HCT116 (cell line): ENCODE results near the gene ALKBH2. TPM values are rescaled to one million over a fixed set of nuclear protein-coding genes. Genes with fewer than 3 reads are reported as not detected.

Experiments used
- ATAC-seq: fragments of 200-7000 bp; cut with Tn5 transposase; 2 replicates; pipeline ENCODE4 v1.9.1; 2020; ENCODE audit warnings: mild to moderate bottlenecking, moderate library complexity
- BruUV-seq: library from RNA; stranded (reverse); fragments of 400-500 nt; replicated peaks from 2 replicates; lab custom pipeline; 2021; lab: Mats Ljungman, UMichigan
- CTCF ChIA-PET: fragments of 300-600 bp; sonication (Branson Sonifier 250); formaldehyde crosslinking; loops from one replicate; lab custom pipeline; 2021; ENCODE audit warnings: antibody characterized with exemption; lab: Charles Lee
- POLR2A ChIA-PET: fragments of 300-600, 350-600 bp; sonication (Branson Sonifier 250); formaldehyde crosslinking; loops from one replicate; lab custom pipeline; 2021; ENCODE audit warnings: antibody characterized with exemption; lab: Charles Lee
- RAD21 ChIA-PET, 2 experiments: fragments of 300-600 bp; sonication (Branson Sonifier 250); formaldehyde crosslinking; loops; one replicate each; lab custom pipeline; 2023; ENCODE audit warnings: low total read pairs in 2 of 2; ENCODE audit not compliant: uncharacterized antibody in 2 of 2, unreplicated experiment in 2 of 2, low non-redundant PET in 1 of 2; lab: Charles Lee
- DNase-seq: peaks from one replicate; pipeline ENCODE4 v3.0.0-alpha.2; 2010; ENCODE audit warnings: low read depth, low spot score
- H2AFZ ChIP-seq: fragments of 200-600 bp; shearing (Covaris generic), sonication (generic); 2 replicates; pipeline ENCODE4 v1.6.1; 2017; ENCODE audit warnings: low read depth, mixed run types, mixed read lengths, antibody characterized with exemption, low read length; ENCODE audit not compliant: poor library complexity, severe bottlenecking
- H3K27ac ChIP-seq: 2 replicates; pipeline ENCODE4 v1.5.1; 2012; ENCODE audit warnings: low read depth, low read length
- H3K27me3 ChIP-seq: fragments of 200-600 bp; sonication (generic); 2 replicates; pipeline ENCODE4 v1.6.1; 2016; ENCODE audit warnings: mixed run types, low read length, mixed read lengths; ENCODE audit not compliant: insufficient read depth
- H3K36me3 ChIP-seq, 2 experiments: fragments of 200-500 bp in 1 of 2; fragments of 200-600 bp in 1 of 2; sonication (Bioruptor generic) in 1 of 2; sonication (generic) in 1 of 2; 2 replicates each; pipeline versions ENCODE4 v1.5.1 to v1.6.1; 2014 to 2016; ENCODE audit warnings: low read length in 2 of 2, inconsistent platforms in 1 of 2, mixed read lengths in 1 of 2, mixed run types in 1 of 2; ENCODE audit not compliant: insufficient read depth in 2 of 2, control insufficient read depth in 1 of 2
- H3K4me1 ChIP-seq, 2 experiments: fragments of 200-600 bp in 1 of 2; sonication (generic) in 1 of 2; 2 replicates each; pipeline versions ENCODE4 v1.5.1 to v1.6.1; 2012 to 2017; ENCODE audit warnings: low read length in 2 of 2, inconsistent platforms in 1 of 2, mild to moderate bottlenecking in 1 of 2, mixed read lengths in 1 of 2, mixed run types in 1 of 2, moderate library complexity in 1 of 2; ENCODE audit not compliant: insufficient read depth in 2 of 2, control insufficient read depth in 1 of 2
- H3K4me2 ChIP-seq: fragments of 200-600 bp; sonication (generic); 2 replicates; pipeline ENCODE4 v1.6.1; 2017; ENCODE audit warnings: mixed run types, low read length, mixed read lengths
- H3K4me3 ChIP-seq, 2 experiments: fragments of 200-600 bp in 1 of 2; sonication (generic) in 1 of 2; replicated peaks in 1 of 2; 2 replicates each; pipeline ENCODE4 v1.5.1; 2011 to 2016; ENCODE audit warnings: low read length in 2 of 2, control low read depth in 1 of 2, low read depth in 1 of 2, mild to moderate bottlenecking in 1 of 2, mixed read lengths in 1 of 2, mixed run types in 1 of 2
- H3K79me2 ChIP-seq: fragments of 200-600 bp; sonication (generic); 2 replicates; pipeline ENCODE4 v1.6.1; 2017; ENCODE audit warnings: mild to moderate bottlenecking, mixed run types, low read length, moderate library complexity, mixed read lengths; ENCODE audit not compliant: insufficient read depth
- H3K9ac ChIP-seq: fragments of 200-600 bp; sonication (generic); 2 replicates; pipeline ENCODE4 v1.6.1; 2016; ENCODE audit warnings: low read length, mixed read lengths
- H3K9me2 ChIP-seq: fragments of 200-600 bp; sonication (generic), shearing (Covaris generic); 2 replicates; pipeline ENCODE4 v1.6.1; 2017; ENCODE audit warnings: mixed run types, mild to moderate bottlenecking, moderate library complexity; ENCODE audit not compliant: insufficient read depth
- H3K9me3 ChIP-seq, 2 experiments: fragments of 200-500 bp in 1 of 2; fragments of 200-600 bp in 1 of 2; sonication (Bioruptor generic) in 1 of 2; sonication (generic) in 1 of 2; 2 replicates each; pipeline ENCODE4 v1.6.1; 2014 to 2017; ENCODE audit warnings: low read length in 2 of 2, mixed read lengths in 2 of 2, inconsistent platforms in 1 of 2, low read depth in 1 of 2, mild to moderate bottlenecking in 1 of 2, mixed run types in 1 of 2, moderate library complexity in 1 of 2; ENCODE audit not compliant: control insufficient read depth in 1 of 2, insufficient read depth in 1 of 2
- H4K20me1 ChIP-seq: fragments of 200-600 bp; sonication (generic), shearing (Covaris generic); 2 replicates; pipeline ENCODE4 v1.6.1; 2017; ENCODE audit warnings: mixed run types, mild to moderate bottlenecking, moderate library complexity; ENCODE audit not compliant: insufficient read depth
- CBX3 ChIP-seq: IDR thresholded peaks from 2 replicates; pipeline ENCODE4 v1.6.1; 2012; ENCODE audit warnings: low read depth
- EGR1 ChIP-seq: IDR thresholded peaks from 2 replicates; pipeline ENCODE4 v1.6.1; 2012; ENCODE audit warnings: low read depth
- EZH2 ChIP-seq: fragments of 200-600 bp; sonication (generic); IDR thresholded peaks from 2 replicates; pipeline ENCODE4 v1.6.1; 2017; ENCODE audit warnings: antibody characterized with exemption, mixed run types
- POLR2AphosphoS5 ChIP-seq: IDR thresholded peaks from 2 replicates; pipeline ENCODE4 v1.6.1; 2011; ENCODE audit warnings: mild to moderate bottlenecking, low read depth, low read length, moderate library complexity
- RAD21 ChIP-seq: IDR thresholded peaks from 2 replicates; pipeline ENCODE4 v1.6.1; 2012; ENCODE audit warnings: low read depth, mild to moderate bottlenecking
- SIN3A ChIP-seq: IDR thresholded peaks from 2 replicates; pipeline ENCODE4 v1.6.1; 2012; ENCODE audit warnings: low read depth
- SP1 ChIP-seq: IDR thresholded peaks from 2 replicates; pipeline ENCODE4 v1.6.1; 2012; ENCODE audit warnings: low read depth
- YY1 ChIP-seq: IDR thresholded peaks from 2 replicates; pipeline ENCODE4 v1.6.1; 2011; ENCODE audit warnings: low read length, low read depth, moderate library complexity, mild to moderate bottlenecking; ENCODE audit not compliant: insufficient replicate concordance; ENCODE audit errors: extremely low read depth
- ZFX ChIP-seq: fragments of 450-650 bp; IDR thresholded peaks from 2 replicates; pipeline ENCODE4 v1.6.1; 2017
- intact Hi-C: fragments of 100-400 bp; cut with micrococcal nuclease; formaldehyde crosslinking; loops from 2 replicates; pipeline ENCODE4 v1.10.0; 2022
- total RNA-seq: library from RNA; stranded (reverse); gene quantifications from one replicate; pipeline ENCODE4 v1.2.1, GENCODE V29; 2021; ENCODE audit not compliant: unreplicated experiment
- TF ChIP-seq, protein P1 (sequence below): IDR thresholded peaks from 2 replicates; pipeline ENCODE4 v1.6.1; 2012
- TF ChIP-seq, protein P2 (sequence below): IDR thresholded peaks from 2 replicates; pipeline ENCODE4 v1.6.1; 2012; ENCODE audit warnings: low read depth
- TF ChIP-seq, protein P3 (sequence below), 3 experiments: fragments of 200-600 bp in 1 of 3; sonication (generic) in 1 of 3; IDR thresholded peaks in 2 of 3; conservative IDR thresholded peaks in 1 of 3; 2 replicates each; pipeline ENCODE4 v1.5.1; 2012 to 2017; ENCODE audit warnings: low read depth in 2 of 3, low read length in 2 of 3, antibody characterized with exemption in 1 of 3, borderline replicate concordance in 1 of 3, control low read depth in 1 of 3, mild to moderate bottlenecking in 1 of 3, mixed read lengths in 1 of 3, mixed run types in 1 of 3, moderate library complexity in 1 of 3; ENCODE audit not compliant: insufficient read depth in 1 of 3
- TF ChIP-seq, protein P4 (sequence below): IDR thresholded peaks from 2 replicates; pipeline ENCODE4 v1.6.1; 2011; ENCODE audit warnings: mild to moderate bottlenecking, low read length, moderate library complexity; ENCODE audit not compliant: insufficient replicate concordance; ENCODE audit errors: extremely low read depth
- TF ChIP-seq, protein P5 (sequence below): IDR thresholded peaks from 2 replicates; pipeline ENCODE4 v1.6.1; 2012

The ALKBH2 gene
- total RNA-seq, 1 experiment from 2014 or later: 35.8 TPM

DNA sequence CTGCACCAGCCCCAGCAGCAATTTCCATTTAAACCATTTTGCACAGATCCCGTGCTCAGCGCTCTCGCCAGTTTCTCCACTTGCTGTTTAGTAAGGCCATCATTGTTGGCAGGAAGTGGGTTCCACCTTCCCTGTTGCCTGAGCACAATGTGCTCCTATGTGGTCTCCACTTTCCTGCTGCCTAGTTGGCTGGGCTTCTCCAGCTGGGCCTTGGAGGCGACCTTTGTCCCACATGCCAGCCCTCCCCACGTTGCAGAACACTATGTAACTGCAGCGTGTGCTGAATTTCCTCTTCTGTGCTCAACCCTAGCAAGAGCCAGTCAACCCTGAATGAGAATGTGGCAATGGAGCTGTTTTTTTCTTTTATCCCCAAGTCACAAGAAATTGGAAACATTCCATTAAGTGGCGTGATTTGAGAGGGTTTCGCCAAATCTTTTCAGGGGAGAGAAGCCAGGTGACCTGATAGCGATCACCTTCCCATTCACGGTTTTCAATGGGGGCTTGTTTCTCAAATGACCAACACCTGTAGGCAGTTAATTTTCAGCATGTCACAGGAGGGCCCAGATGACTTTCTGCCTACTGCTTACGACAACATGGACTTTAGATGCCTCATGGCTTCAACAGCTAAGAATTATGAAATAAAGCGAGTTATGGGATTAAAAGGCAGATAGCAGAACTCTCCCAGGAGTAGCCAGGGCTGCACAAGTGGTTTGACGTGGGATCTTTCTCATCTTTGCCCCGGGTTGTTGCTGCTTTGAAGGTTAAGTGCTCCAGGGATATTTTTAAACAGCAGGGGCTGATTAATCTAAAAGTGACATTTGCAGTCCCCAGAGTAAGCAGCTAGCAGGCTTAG is 22.7 kb upstream of the ALKBH2 start, which contains the start of gene ACACB:
Gene ACACB (plus strand): TSS at position 830 of the 853 bp plus-strand sequence. CDS start 22,819 bp downstream, outside the sequence.
- H3K9me3 ChIP-seq: no peaks in the 10 kb centered on the region
- ChIA-PET RAD21 (no interaction called here), CTCF (no interaction called here), POLR2A (interaction anchor here (0.7 kb wide), 1 partner anchor 269 kb away, joined by 5 read pairs; no protein-coding TSS in a partner anchor)
- no peak within 1 kb of the TSS for H2AFZ ChIP-seq
- DNase-seq (no peak), ATAC-seq (no peak)
- no peak within 1 kb of the TSS for H3K9ac ChIP-seq
- intact Hi-C loops: no loop called here
- no peak within 1 kb of the TSS for H3K27ac ChIP-seq
- BruUV-seq: no TSS peak
- no peak within 1 kb of the TSS for H3K4me2 ChIP-seq
- H3K4me3 ChIP-seq: no peak within 1 kb of the TSS
- no peaks in the 10 kb centered on the region for H3K36me3 ChIP-seq
- no peaks in the 10 kb centered on the region for H3K27me3 ChIP-seq
- no peaks in the 10 kb centered on the region for H4K20me1 ChIP-seq
- H3K9me2 ChIP-seq: no peaks in the 10 kb centered on the region
- H3K79me2 ChIP-seq: no peaks in the 10 kb centered on the region
- no peaks in the 10 kb centered on the region for H3K4me1 ChIP-seq
- TF ChIP-seq POLR2AphosphoS5 (no peak), EZH2 (no peak), EGR1 (no peak), SIN3A (no peak), RAD21 (no peak), SP1 (no peak), YY1 (no peak), ZFX (no peak), CBX3 (no peak)
- TF ChIP-seq, protein P1, sequence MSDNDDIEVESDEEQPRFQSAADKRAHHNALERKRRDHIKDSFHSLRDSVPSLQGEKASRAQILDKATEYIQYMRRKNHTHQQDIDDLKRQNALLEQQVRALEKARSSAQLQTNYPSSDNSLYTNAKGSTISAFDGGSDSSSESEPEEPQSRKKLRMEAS: no peak
- TF ChIP-seq, protein P2, sequence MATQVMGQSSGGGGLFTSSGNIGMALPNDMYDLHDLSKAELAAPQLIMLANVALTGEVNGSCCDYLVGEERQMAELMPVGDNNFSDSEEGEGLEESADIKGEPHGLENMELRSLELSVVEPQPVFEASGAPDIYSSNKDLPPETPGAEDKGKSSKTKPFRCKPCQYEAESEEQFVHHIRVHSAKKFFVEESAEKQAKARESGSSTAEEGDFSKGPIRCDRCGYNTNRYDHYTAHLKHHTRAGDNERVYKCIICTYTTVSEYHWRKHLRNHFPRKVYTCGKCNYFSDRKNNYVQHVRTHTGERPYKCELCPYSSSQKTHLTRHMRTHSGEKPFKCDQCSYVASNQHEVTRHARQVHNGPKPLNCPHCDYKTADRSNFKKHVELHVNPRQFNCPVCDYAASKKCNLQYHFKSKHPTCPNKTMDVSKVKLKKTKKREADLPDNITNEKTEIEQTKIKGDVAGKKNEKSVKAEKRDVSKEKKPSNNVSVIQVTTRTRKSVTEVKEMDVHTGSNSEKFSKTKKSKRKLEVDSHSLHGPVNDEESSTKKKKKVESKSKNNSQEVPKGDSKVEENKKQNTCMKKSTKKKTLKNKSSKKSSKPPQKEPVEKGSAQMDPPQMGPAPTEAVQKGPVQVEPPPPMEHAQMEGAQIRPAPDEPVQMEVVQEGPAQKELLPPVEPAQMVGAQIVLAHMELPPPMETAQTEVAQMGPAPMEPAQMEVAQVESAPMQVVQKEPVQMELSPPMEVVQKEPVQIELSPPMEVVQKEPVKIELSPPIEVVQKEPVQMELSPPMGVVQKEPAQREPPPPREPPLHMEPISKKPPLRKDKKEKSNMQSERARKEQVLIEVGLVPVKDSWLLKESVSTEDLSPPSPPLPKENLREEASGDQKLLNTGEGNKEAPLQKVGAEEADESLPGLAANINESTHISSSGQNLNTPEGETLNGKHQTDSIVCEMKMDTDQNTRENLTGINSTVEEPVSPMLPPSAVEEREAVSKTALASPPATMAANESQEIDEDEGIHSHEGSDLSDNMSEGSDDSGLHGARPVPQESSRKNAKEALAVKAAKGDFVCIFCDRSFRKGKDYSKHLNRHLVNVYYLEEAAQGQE: no peak
- TF ChIP-seq, protein P3, sequence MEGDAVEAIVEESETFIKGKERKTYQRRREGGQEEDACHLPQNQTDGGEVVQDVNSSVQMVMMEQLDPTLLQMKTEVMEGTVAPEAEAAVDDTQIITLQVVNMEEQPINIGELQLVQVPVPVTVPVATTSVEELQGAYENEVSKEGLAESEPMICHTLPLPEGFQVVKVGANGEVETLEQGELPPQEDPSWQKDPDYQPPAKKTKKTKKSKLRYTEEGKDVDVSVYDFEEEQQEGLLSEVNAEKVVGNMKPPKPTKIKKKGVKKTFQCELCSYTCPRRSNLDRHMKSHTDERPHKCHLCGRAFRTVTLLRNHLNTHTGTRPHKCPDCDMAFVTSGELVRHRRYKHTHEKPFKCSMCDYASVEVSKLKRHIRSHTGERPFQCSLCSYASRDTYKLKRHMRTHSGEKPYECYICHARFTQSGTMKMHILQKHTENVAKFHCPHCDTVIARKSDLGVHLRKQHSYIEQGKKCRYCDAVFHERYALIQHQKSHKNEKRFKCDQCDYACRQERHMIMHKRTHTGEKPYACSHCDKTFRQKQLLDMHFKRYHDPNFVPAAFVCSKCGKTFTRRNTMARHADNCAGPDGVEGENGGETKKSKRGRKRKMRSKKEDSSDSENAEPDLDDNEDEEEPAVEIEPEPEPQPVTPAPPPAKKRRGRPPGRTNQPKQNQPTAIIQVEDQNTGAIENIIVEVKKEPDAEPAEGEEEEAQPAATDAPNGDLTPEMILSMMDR (IDR thresholded peaks at IDR 0.05 in 2 of 3, conservative IDR thresholded peaks at IDR 0.05 in 1 of 3; ENCODE audit: borderline replicate concordance in 1 of 3, insufficient read depth in 1 of 3, low read depth in 2 of 3, low read length in 2 of 3): no peak
- TF ChIP-seq, protein P4, sequence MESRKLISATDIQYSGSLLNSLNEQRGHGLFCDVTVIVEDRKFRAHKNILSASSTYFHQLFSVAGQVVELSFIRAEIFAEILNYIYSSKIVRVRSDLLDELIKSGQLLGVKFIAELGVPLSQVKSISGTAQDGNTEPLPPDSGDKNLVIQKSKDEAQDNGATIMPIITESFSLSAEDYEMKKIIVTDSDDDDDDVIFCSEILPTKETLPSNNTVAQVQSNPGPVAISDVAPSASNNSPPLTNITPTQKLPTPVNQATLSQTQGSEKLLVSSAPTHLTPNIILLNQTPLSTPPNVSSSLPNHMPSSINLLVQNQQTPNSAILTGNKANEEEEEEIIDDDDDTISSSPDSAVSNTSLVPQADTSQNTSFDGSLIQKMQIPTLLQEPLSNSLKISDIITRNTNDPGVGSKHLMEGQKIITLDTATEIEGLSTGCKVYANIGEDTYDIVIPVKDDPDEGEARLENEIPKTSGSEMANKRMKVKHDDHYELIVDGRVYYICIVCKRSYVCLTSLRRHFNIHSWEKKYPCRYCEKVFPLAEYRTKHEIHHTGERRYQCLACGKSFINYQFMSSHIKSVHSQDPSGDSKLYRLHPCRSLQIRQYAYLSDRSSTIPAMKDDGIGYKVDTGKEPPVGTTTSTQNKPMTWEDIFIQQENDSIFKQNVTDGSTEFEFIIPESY: no peak
- TF ChIP-seq, protein P5, sequence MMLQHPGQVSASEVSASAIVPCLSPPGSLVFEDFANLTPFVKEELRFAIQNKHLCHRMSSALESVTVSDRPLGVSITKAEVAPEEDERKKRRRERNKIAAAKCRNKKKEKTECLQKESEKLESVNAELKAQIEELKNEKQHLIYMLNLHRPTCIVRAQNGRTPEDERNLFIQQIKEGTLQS: no peak
